ENCODE measurements around the gene SPTB. TPM values are rescaled to one million over a fixed set of nuclear protein-coding genes. Genes with fewer than 3 reads are reported as not detected.

The SPTB gene
- total RNA-seq, 1 donor, result under 0.01 TPM

GRCh38 chr14:64763085-64763782 lies 116.5 kb downstream of the SPTB start:
- H3K4me3 ChIP-seq (ENCODE audit: low read depth, low read length), result no peak overlapping the region
- TF ChIP-seq CTCF (IDR thresholded peaks at IDR 0.05; ENCODE audit: insufficient read depth, low read length), result no peak
- no peak for DNase-seq (ENCODE audit: low read depth)

- DNase-seq (ENCODE audit: low read depth), result peak; percentile 98
- H3K4me3 ChIP-seq (ENCODE audit: low read depth, low read length), result no peak overlapping the region
- TF ChIP-seq CTCF (IDR thresholded peaks at IDR 0.05; ENCODE audit: insufficient read depth, low read length), result no peak
Measured at GRCh38 chr14:64762044-64763034, 117.4 kb downstream of the SPTB start.

GRCh38 chr14:64761441-64762043 lies 118.2 kb downstream of the SPTB start:
- no peak for DNase-seq (ENCODE audit: low read depth)
- peak; percentile 11 for TF ChIP-seq CTCF (IDR thresholded peaks at IDR 0.05; ENCODE audit: insufficient read depth, low read length)
- no peak overlapping the region for H3K4me3 ChIP-seq (ENCODE audit: low read depth, low read length)

- TF ChIP-seq CTCF (IDR thresholded peaks at IDR 0.05; ENCODE audit: insufficient read depth, low read length), result no peak
- DNase-seq (ENCODE audit: low read depth), result no peak
Measured at GRCh38 chr14:64760916-64761315, 118.8 kb downstream of the SPTB start.

GRCh38 chr14:64760146-64760755 lies 119.5 kb downstream of the SPTB start:
- peak; percentile 48 for DNase-seq (ENCODE audit: low read depth)
- H3K4me3 ChIP-seq (ENCODE audit: low read depth, low read length), result no peak overlapping the region
- TF ChIP-seq CTCF (IDR thresholded peaks at IDR 0.05; ENCODE audit: insufficient read depth, low read length), result peak; percentile 82

More at GRCh38 chr14:64760916-64761315, 118.8 kb downstream of the SPTB start:
- no peak overlapping the region for H3K4me3 ChIP-seq (ENCODE audit: low read depth, low read length)

- DNase-seq (ENCODE audit: low read depth), result no peak
- H3K4me3 ChIP-seq (ENCODE audit: low read depth, low read length), result no peak overlapping the region
- TF ChIP-seq CTCF (IDR thresholded peaks at IDR 0.05; ENCODE audit: insufficient read depth, low read length), result no peak
Measured at GRCh38 chr14:64759555-64759938, 120.2 kb downstream of the SPTB start.
